ENCODE measurements around the gene BLVRB.

DNA sequence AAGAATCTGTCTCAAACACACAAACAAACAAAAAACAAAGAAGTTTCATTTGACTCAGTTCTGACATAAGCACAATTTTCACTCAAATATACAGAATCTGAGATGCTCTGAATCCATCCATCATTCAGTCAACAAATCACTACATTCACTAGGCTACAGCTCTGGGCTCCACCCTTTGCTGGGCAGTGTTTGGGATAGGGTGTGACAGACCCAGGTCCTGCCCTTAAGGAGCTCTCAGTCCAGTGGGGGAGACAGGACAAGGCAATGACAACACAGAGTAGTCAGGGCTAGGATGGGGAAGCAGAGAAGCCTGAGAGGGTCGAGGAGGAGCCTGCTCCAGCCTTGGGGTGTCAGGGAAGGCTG is 46.5 kb upstream of the BLVRB start:
- TF ChIP-seq TAF1 (IDR thresholded peaks at IDR 0.05; ENCODE audit: low read depth, low read length): no peak
- no peak for TF ChIP-seq POLR2AphosphoS5 (IDR thresholded peaks at IDR 0.05; ENCODE audit: low read depth, low read length)
- TF ChIP-seq POU2F2 (IDR thresholded peaks at IDR 0.05; ENCODE audit: low read depth, low read length): no peak
